ENCODE results near the gene ZBTB7C. TPM values are rescaled to one million over a fixed set of nuclear protein-coding genes. Genes with fewer than 3 reads are reported as not detected.
"Not testable (repeated sequence)": the region's sequence is repeated elsewhere in the genome, so short reads cannot be mapped to it uniquely, and the experiment has no call there.

ZBTB7C gene
- total RNA-seq, 4 donors from 2014 or later, result 26.0 to 50.6 (median 46.2) TPM

- H3K9me3 ChIP-seq, result no peaks in the 10 kb centered on the region
- DNase-seq (ENCODE audit: low spot score in 2 of 2), result no peak
- H3K4me1 ChIP-seq, result no peaks in the 10 kb centered on the region
- no peak for TF ChIP-seq POLR2A (IDR thresholded peaks at IDR 0.05)
- no peaks in the 10 kb centered on the region for H3K27me3 ChIP-seq
- no peak overlapping the region for H3K4me3 ChIP-seq
- 99% methylated on average over 3 of the region's 3 CpGs for WGBS
- no peaks in the 10 kb centered on the region for H3K36me3 ChIP-seq
- no peak overlapping the region for H3K27ac ChIP-seq
Observed at GRCh38 chr18:48284743-48285142, 124.4 kb downstream of the ZBTB7C start.

GRCh38 chr18:48284011-48284410 is 125.2 kb downstream of the ZBTB7C start:
- H3K36me3 ChIP-seq; H3K27ac ChIP-seq; H3K27me3 ChIP-seq; H3K9me3 ChIP-seq; H3K4me3 ChIP-seq; DNase-seq (ENCODE audit: low spot score in 2 of 2); H3K4me1 ChIP-seq: not testable (repeated sequence)
- 94% methylated on average over 5 of the region's 5 CpGs for WGBS

GRCh38 chr18:48281460-48281859 is 127.7 kb downstream of the ZBTB7C start:
- not testable (repeated sequence) for H3K9me3 ChIP-seq; H3K27ac ChIP-seq; H3K27me3 ChIP-seq; H3K36me3 ChIP-seq; DNase-seq (ENCODE audit: low spot score in 2 of 2); H3K4me3 ChIP-seq; H3K4me1 ChIP-seq

- TF ChIP-seq CTCF (IDR thresholded peaks at IDR 0.05) (no peak), EP300 (IDR thresholded peaks at IDR 0.05) (no peak)
- WGBS, result 46% methylated on average over 2 of the region's 2 CpGs
- no peak overlapping the region for H3K27ac ChIP-seq
Observed at GRCh38 chr18:48279312-48279711, 129.9 kb downstream of the ZBTB7C start.

GRCh38 chr18:48278081-48278480 is 131.1 kb downstream of the ZBTB7C start:
- Histone ChIP-seq H3K4me3 (no peak overlapping the region), H3K27ac (no peak overlapping the region), H3K4me1 (no peaks in the 10 kb centered on the region), H3K36me3 (no peaks in the 10 kb centered on the region), H3K27me3 (no peaks in the 10 kb centered on the region), H3K9me3 (no peaks in the 10 kb centered on the region)
- no peak for DNase-seq (ENCODE audit: low spot score in 2 of 2)
- WGBS, result 86% methylated on average over 2 of the region's 2 CpGs
- TF ChIP-seq CTCF (IDR thresholded peaks at IDR 0.05) (no peak), POLR2AphosphoS5 (IDR thresholded peaks at IDR 0.05) (no peak), EP300 (IDR thresholded peaks at IDR 0.05) (no peak), POLR2A (IDR thresholded peaks at IDR 0.05) (no peak)

More at GRCh38 chr18:48279312-48279711, 129.9 kb downstream of the ZBTB7C start:
- Histone ChIP-seq H3K9me3 (no peaks in the 10 kb centered on the region), H3K4me1 (no peaks in the 10 kb centered on the region), H3K36me3 (no peaks in the 10 kb centered on the region), H3K4me3 (no peak overlapping the region), H3K27me3 (no peaks in the 10 kb centered on the region)
- no peak for DNase-seq (ENCODE audit: low spot score in 2 of 2)

GRCh38 chr18:48274301-48274700 is 134.9 kb downstream of the ZBTB7C start:
- Histone ChIP-seq H3K4me3 (no peak overlapping the region), H3K27ac (no peak overlapping the region), H3K36me3 (no peaks in the 10 kb centered on the region), H3K27me3 (no peaks in the 10 kb centered on the region), H3K9me3 (no peaks in the 10 kb centered on the region), H3K4me1 (no peaks in the 10 kb centered on the region)
- TF ChIP-seq POLR2A (IDR thresholded peaks at IDR 0.05) (no peak), EP300 (IDR thresholded peaks at IDR 0.05) (no peak), POLR2AphosphoS5 (IDR thresholded peaks at IDR 0.05) (no peak), CTCF (IDR thresholded peaks at IDR 0.05) (no peak)
- no peak for DNase-seq (ENCODE audit: low spot score in 2 of 2)
- WGBS, result 45% methylated on average over 1 of the region's 1 CpG

GRCh38 chr18:48270929-48271328 is 138.3 kb downstream of the ZBTB7C start:
- TF ChIP-seq POLR2AphosphoS5 (IDR thresholded peaks at IDR 0.05), result no peak
- no peak for TF ChIP-seq POLR2A (IDR thresholded peaks at IDR 0.05)
- TF ChIP-seq CTCF (IDR thresholded peaks at IDR 0.05), result no peak
- TF ChIP-seq EP300 (IDR thresholded peaks at IDR 0.05), result no peak
- no peak overlapping the region for H3K27ac ChIP-seq
- no peak overlapping the region for H3K4me3 ChIP-seq
- WGBS, result 64% methylated on average over 1 of the region's 1 CpG
- DNase-seq (ENCODE audit: low spot score in 2 of 2), result no peak
- H3K4me1 ChIP-seq, result no peaks in the 10 kb centered on the region
- no peaks in the 10 kb centered on the region for H3K9me3 ChIP-seq
- H3K27me3 ChIP-seq, result no peaks in the 10 kb centered on the region
- H3K36me3 ChIP-seq, result no peaks in the 10 kb centered on the region
